Fibroblast of the aortic adventitia (primary cell): ENCODE measurements around the gene DNASE1L3. TPM values are rescaled to one million over a fixed set of nuclear protein-coding genes. Genes with fewer than 3 reads are reported as not detected.
A peak's percentile ranks its signal among the peaks of the same experiment; 100 is the strongest.
"Not testable (repeated sequence)": the region's sequence is repeated elsewhere in the genome, so short reads cannot be mapped to it uniquely, and the experiment has no call there.

ENCODE experiments used
- DNase-seq: peaks from one replicate; pipeline ENCODE4 v3.0.0-alpha.2; 2010; ENCODE audit warnings: low read depth
- H3K4me3 ChIP-seq: 2 replicates; pipeline ENCODE4 v1.5.1; 2011; ENCODE audit warnings: low read depth, mild to moderate bottlenecking, control low read depth, low read length, moderate library complexity
- CTCF ChIP-seq: IDR thresholded peaks from 2 replicates; pipeline ENCODE4 v1.5.1; 2011; ENCODE audit warnings: mild to moderate bottlenecking, low read length, control low read depth, inconsistent platforms; ENCODE audit not compliant: insufficient read depth
- total RNA-seq: library from RNA; depleted of rRNA; stranded (reverse); fragments of >200 nt; gene quantifications from 2 replicates; pipeline ENCODE4 v1.2.3, GENCODE V29; 2012; ENCODE audit warnings: low replicate concordance

DNASE1L3 gene
- total RNA-seq, 1 donor, result not detected

GRCh38 chr3:58207954-58208353, 2.8 kb downstream of the DNASE1L3 start:
- no peak overlapping the region for H3K4me3 ChIP-seq
- DNase-seq, result no peak
- no peak for TF ChIP-seq CTCF

- peak; percentile 55 for DNase-seq
Observed at GRCh38 chr3:58206406-58207011, 4.3 kb downstream of the DNASE1L3 start.

GRCh38 chr3:58205981-58206380, 4.8 kb downstream of the DNASE1L3 start:
- no peak for TF ChIP-seq CTCF
- no peak for DNase-seq
- no peak overlapping the region for H3K4me3 ChIP-seq

More at GRCh38 chr3:58206406-58207011, 4.3 kb downstream of the DNASE1L3 start:
- H3K4me3 ChIP-seq, result no peak overlapping the region
- TF ChIP-seq CTCF, result no peak

- TF ChIP-seq CTCF, result no peak
- no peak overlapping the region for H3K4me3 ChIP-seq
- no peak for DNase-seq
Observed at GRCh38 chr3:58204720-58205119, 6.1 kb downstream of the DNASE1L3 start.

- TF ChIP-seq CTCF, result no peak
Observed at GRCh38 chr3:58203541-58203940, 7.2 kb downstream of the DNASE1L3 start.

GRCh38 chr3:58202917-58203360, 7.8 kb downstream of the DNASE1L3 start:
- TF ChIP-seq CTCF, result no peak
- no peak for DNase-seq
- H3K4me3 ChIP-seq, result no peak overlapping the region

More at GRCh38 chr3:58203541-58203940, 7.2 kb downstream of the DNASE1L3 start:
- DNase-seq, result no peak
- no peak overlapping the region for H3K4me3 ChIP-seq

GRCh38 chr3:58201451-58201850, 9.3 kb downstream of the DNASE1L3 start:
- H3K4me3 ChIP-seq, DNase-seq: not testable (repeated sequence)
